ENCODE measurements around the gene OR4F15. TPM values are rescaled to one million over a fixed set of nuclear protein-coding genes. Genes with fewer than 3 reads are reported as not detected.

OR4F15 gene
- total RNA-seq, 1 donor from 2014 or later, result not detected

DNA sequence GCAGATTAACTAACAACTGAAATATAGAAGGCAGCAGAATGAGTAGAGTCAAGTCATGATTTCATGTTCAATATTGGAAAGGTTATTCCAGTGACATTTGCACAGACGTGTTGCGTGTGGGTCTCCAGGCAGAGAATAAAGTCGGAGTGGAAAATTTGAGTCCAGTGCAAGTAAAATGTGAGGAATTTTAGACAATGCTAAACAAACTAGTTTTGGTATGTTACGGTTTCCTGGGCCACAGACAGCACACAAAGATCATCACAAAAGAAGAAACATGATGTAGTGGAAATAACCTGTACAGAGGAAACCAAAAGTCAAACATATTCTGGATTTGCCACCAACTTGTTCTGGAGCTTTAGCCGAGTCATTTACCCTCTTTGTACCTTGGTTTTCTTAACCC is 8.3 kb upstream of the OR4F15 start:
- Mint-ChIP-seq H3K4me1 (no peaks in the 10 kb centered on the region), H3K4me3 (no peak overlapping the region), H3K27ac (no peak overlapping the region), H3K27me3 (peaks cover 11% of the 10 kb centered on the region), H3K36me3 (ENCODE audit: low read depth) (no peaks in the 10 kb centered on the region), H3K9me3 (no peaks in the 10 kb centered on the region)
- TF ChIP-seq, protein P1, sequence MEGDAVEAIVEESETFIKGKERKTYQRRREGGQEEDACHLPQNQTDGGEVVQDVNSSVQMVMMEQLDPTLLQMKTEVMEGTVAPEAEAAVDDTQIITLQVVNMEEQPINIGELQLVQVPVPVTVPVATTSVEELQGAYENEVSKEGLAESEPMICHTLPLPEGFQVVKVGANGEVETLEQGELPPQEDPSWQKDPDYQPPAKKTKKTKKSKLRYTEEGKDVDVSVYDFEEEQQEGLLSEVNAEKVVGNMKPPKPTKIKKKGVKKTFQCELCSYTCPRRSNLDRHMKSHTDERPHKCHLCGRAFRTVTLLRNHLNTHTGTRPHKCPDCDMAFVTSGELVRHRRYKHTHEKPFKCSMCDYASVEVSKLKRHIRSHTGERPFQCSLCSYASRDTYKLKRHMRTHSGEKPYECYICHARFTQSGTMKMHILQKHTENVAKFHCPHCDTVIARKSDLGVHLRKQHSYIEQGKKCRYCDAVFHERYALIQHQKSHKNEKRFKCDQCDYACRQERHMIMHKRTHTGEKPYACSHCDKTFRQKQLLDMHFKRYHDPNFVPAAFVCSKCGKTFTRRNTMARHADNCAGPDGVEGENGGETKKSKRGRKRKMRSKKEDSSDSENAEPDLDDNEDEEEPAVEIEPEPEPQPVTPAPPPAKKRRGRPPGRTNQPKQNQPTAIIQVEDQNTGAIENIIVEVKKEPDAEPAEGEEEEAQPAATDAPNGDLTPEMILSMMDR (IDR thresholded peaks at IDR 0.05), result no peak
- intact Hi-C loops (cut with micrococcal nuclease), result no loop called here
- POLR2A ChIA-PET, result no interaction called here
- DNase-seq (no peak), ATAC-seq (ENCODE audit: low read depth) (no peak)
- CTCF ChIA-PET, result no interaction called here

DNA sequence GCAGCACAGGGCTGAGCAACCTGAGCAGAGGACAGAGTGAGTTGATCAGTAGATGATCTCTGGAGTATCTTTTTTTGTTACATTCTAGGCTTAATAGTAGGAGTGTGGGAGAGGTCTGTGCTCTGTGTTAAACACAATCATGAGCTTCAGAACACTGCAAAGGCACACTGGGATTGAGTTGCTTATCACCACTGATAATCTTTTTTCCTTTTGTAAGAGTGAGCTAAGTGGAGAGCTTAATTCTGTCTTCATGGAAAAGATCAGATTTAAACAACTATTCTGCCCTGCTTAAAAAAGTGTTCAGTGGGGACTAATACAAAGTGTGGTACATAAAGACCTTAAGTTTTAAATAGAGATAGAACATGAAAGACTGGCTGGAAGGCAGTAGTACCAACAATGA is 7.6 kb upstream of the OR4F15 start:
- DNase-seq (no peak), ATAC-seq (ENCODE audit: low read depth) (no peak)
- TF ChIP-seq, protein P1 (IDR thresholded peaks at IDR 0.05), result no peak
- ChIA-PET POLR2A (no interaction called here), CTCF (no interaction called here)
- Mint-ChIP-seq H3K9me3 (no peaks in the 10 kb centered on the region), H3K36me3 (ENCODE audit: low read depth) (no peaks in the 10 kb centered on the region), H3K27me3 (peaks cover 11% of the 10 kb centered on the region), H3K4me1 (no peaks in the 10 kb centered on the region), H3K27ac (no peak overlapping the region), H3K4me3 (no peak overlapping the region)
- intact Hi-C loops (cut with micrococcal nuclease), result no loop called here

DNA sequence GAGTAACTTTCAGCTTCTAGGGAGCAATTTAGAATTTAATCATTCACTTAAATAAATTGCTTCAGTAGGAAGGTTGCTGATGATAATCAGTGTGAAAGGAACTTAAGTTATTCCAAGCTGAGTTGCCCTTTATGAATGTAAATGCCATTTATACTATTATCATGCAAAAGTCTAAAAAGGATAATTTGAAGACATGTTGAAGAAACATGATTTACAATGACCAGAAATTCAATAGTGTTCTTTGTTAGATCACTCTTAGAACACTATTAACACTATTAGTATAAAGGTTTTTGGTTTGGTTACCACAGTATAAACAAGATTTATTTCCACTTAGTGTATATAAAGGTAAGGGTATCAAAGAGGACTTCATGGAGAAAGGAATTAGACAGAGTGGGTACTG is 7.1 kb upstream of the OR4F15 start:
- H3K9me3 Mint-ChIP-seq, result no peaks in the 10 kb centered on the region
- H3K4me1 Mint-ChIP-seq, result no peaks in the 10 kb centered on the region
- POLR2A ChIA-PET, result no interaction called here
- CTCF ChIA-PET, result no interaction called here
- peaks cover 11% of the 10 kb centered on the region for H3K27me3 Mint-ChIP-seq
- H3K36me3 Mint-ChIP-seq (ENCODE audit: low read depth), result no peaks in the 10 kb centered on the region
- DNase-seq (no peak), ATAC-seq (ENCODE audit: low read depth) (no peak)
- TF ChIP-seq, protein P1 (IDR thresholded peaks at IDR 0.05), result no peak
- no peak overlapping the region for H3K27ac Mint-ChIP-seq
- no peak overlapping the region for H3K4me3 Mint-ChIP-seq
- intact Hi-C loops (cut with micrococcal nuclease), result no loop called here

DNA sequence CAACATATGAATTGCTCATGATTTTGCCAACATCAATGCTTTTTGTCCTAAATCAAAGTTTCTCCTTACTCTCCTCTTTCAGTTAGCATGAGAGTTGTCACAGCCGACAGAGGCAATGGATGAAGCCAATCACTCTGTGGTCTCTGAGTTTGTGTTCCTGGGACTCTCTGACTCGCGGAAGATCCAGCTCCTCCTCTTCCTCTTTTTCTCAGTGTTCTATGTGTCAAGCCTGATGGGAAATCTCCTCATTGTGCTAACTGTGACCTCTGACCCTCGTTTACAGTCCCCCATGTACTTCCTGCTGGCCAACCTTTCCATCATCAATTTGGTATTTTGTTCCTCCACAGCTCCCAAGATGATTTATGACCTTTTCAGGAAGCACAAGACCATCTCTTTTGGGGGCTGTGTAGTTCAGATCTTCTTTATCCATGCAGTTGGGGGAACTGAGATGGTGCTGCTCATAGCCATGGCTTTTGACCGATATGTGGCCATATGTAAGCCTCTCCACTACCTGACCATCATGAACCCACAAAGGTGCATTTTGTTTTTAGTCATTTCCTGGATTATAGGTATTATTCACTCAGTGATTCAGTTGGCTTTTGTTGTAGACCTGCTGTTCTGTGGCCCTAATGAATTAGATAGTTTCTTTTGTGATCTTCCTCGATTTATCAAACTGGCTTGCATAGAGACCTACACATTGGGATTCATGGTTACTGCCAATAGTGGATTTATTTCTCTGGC is 6.2 kb upstream of the OR4F15 start:
- no peaks in the 10 kb centered on the region for H3K4me1 Mint-ChIP-seq
- DNase-seq (no peak), ATAC-seq (ENCODE audit: low read depth) (no peak)
- TF ChIP-seq, protein P1 (IDR thresholded peaks at IDR 0.05), result no peak
- ChIA-PET POLR2A (no interaction called here), CTCF (no interaction called here)
- no peaks in the 10 kb centered on the region for H3K9me3 Mint-ChIP-seq
- no peaks in the 10 kb centered on the region for H3K36me3 Mint-ChIP-seq (ENCODE audit: low read depth)
- intact Hi-C loops (cut with micrococcal nuclease), result no loop called here
- peaks cover 11% of the 10 kb centered on the region for H3K27me3 Mint-ChIP-seq
- no peak overlapping the region for H3K27ac Mint-ChIP-seq
- H3K4me3 Mint-ChIP-seq, result no peak overlapping the region

DNA sequence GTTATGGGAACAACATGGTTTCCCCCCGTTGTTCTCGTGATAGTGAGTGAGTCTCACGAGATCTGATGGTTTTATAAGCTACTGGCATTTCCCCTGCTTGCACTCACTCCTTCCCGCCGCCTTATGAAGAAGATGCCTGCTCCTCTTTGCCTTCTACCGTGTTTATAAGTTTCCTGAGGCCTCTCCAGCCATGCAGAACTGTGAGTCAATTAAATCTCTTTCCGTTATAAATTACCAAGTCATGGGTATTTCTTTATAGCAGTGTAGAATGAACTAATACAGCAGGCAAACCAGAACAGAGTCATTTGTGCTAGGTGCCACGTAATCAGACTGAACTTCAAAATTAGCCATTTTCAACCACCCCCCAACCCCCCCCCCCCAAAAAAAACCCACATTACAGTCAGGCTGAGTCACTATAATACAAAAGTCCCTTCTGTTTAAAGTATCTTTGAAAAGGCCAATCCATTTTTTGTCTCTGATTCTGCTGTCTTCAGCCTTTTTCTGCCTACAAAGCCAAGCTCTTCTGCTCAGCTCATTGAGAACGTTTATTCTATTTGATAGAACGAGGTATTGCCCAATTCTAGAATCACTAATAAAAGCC is 4.6 kb upstream of the OR4F15 start:
- ATAC-seq (ENCODE audit: low read depth), result no peak
- Mint-ChIP-seq H3K4me1 (no peaks in the 10 kb centered on the region), H3K9me3 (no peaks in the 10 kb centered on the region), H3K4me3 (no peak overlapping the region), H3K27me3 (peaks cover 11% of the 10 kb centered on the region), H3K36me3 (ENCODE audit: low read depth) (no peaks in the 10 kb centered on the region), H3K27ac (no peak overlapping the region)
- TF ChIP-seq, protein P1 (IDR thresholded peaks at IDR 0.05), result no peak
- intact Hi-C loops (cut with micrococcal nuclease), result no loop called here
- CTCF ChIA-PET, result no interaction called here
- no peak for DNase-seq
- POLR2A ChIA-PET, result no interaction called here

Data from activated B cell treated with CpG ODN at 0.5 μM for 24 hours (primary cell).